A549 (cell line): Measurements from ENCODE around the gene SLC22A16. TPM values are rescaled to one million over a fixed set of nuclear protein-coding genes. Genes with fewer than 3 reads are reported as not detected.

ENCODE experiments used
- ATAC-seq, 2 experiments: fragments of 200-7000 bp in 1 of 2; fragments of >200 bp in 1 of 2; cut with Nextera tagmentation in 1 of 2; cut with Tn5 transposase in 1 of 2; 3 replicates each; pipeline versions ENCODE4 v1.8.0 to v1.9.1; 2018 to 2020; ENCODE audit warnings: mild to moderate bottlenecking in 1 of 2, moderate library complexity in 1 of 2
- CTCF ChIA-PET: fragments of 300-600 bp; sonication (Branson Sonifier 250); formaldehyde crosslinking; extraction: SDS; loops from one replicate; lab custom pipeline; 2021; ENCODE audit warnings: antibody characterized with exemption, inconsistent platforms; lab: Yijun Ruan, JAX
- POLR2A ChIA-PET: fragments of 350-600 bp; formaldehyde crosslinking; extraction: SDS; loops from one replicate; lab custom pipeline; 2021; ENCODE audit warnings: antibody characterized with exemption, inconsistent platforms; lab: Yijun Ruan, JAX
- DNase-seq, 2 experiments: peaks; one replicate each; pipeline versions ENCODE4 v3.0.0 to v3.0.0-alpha.2; 2011 to 2016; ENCODE audit warnings: low read depth in 1 of 2, low spot score in 1 of 2
- FAIRE-seq: peaks from 2 replicates; lab custom pipeline; 2011; peaks lifted over from hg19 to GRCh38; lab: Jason Lieb, UNC
- H3K27ac ChIP-seq, 2 experiments: fragments of >200 bp; sonication (Bioruptor Twin); formaldehyde crosslinking; 3 replicates each; pipeline ENCODE4 v1.5.1; 2016 to 2017
- H3K4me1 ChIP-seq: fragments of >200 bp; sonication (Bioruptor Twin); formaldehyde crosslinking; 3 replicates; pipeline ENCODE4 v1.6.1; 2016
- H3K4me2 ChIP-seq: fragments of >200 bp; sonication (Bioruptor Twin); formaldehyde crosslinking; 3 replicates; pipeline ENCODE4 v1.6.1; 2016
- H3K4me3 ChIP-seq: fragments of >200 bp; sonication (Bioruptor Twin); formaldehyde crosslinking; 3 replicates; pipeline ENCODE4 v1.5.1; 2016
- H3K9me3 ChIP-seq: fragments of >200 bp; sonication (Bioruptor Twin); formaldehyde crosslinking; 3 replicates; pipeline ENCODE4 v1.6.1; 2016
- BHLHE40 ChIP-seq: IDR thresholded peaks from 2 replicates; pipeline ENCODE4 v1.6.1; 2012; ENCODE audit warnings: low read depth, low read length, inconsistent platforms
- CBX2 ChIP-seq: fragments of 200-600 bp; sonication (generic); IDR thresholded peaks from 2 replicates; pipeline ENCODE4 v1.6.1; 2016; ENCODE audit warnings: low read depth, mild to moderate bottlenecking, borderline replicate concordance
- CBX8 ChIP-seq: fragments of 200-600 bp; sonication (generic); IDR thresholded peaks from 2 replicates; pipeline ENCODE4 v1.6.1; 2016
- CEBPB ChIP-seq, 2 experiments: fragments of >200 bp in 1 of 2; sonication (Bioruptor Twin) in 1 of 2; formaldehyde crosslinking in 1 of 2; IDR thresholded peaks; 2 replicates each; pipeline ENCODE4 v1.6.1; 2012 to 2016
- CHD2 ChIP-seq: fragments of 150-350 bp; IDR thresholded peaks from 2 replicates; pipeline ENCODE4 v1.6.1; 2014; ENCODE audit warnings: low read length; ENCODE audit not compliant: partially characterized antibody
- CHD4 ChIP-seq: fragments of 200-600 bp; sonication (generic); IDR thresholded peaks from 2 replicates; pipeline ENCODE4 v1.6.1; 2016; ENCODE audit warnings: antibody characterized with exemption, mild to moderate bottlenecking, borderline replicate concordance
- EHF ChIP-seq: fragments of 250-450 bp; sonication (Bioruptor Pico); IDR thresholded peaks from 2 replicates; pipeline ENCODE4 v1.5.0; 2020; ENCODE audit warnings: mild to moderate bottlenecking
- EHMT2 ChIP-seq: fragments of 200-600 bp; sonication (generic); IDR thresholded peaks from 2 replicates; pipeline ENCODE4 v1.6.1; 2016; ENCODE audit warnings: antibody characterized with exemption, low read depth, mild to moderate bottlenecking, moderate library complexity
- EP300 ChIP-seq, 2 experiments: fragments of >200 bp; sonication (Bioruptor Twin); formaldehyde crosslinking; IDR thresholded peaks; 2 replicates in 1 of 2; 3 replicates in 1 of 2; pipeline ENCODE4 v1.6.1; 2016 to 2017
- ESRRA ChIP-seq: fragments of 150-350 bp; IDR thresholded peaks from 2 replicates; pipeline ENCODE4 v1.6.1; 2014; ENCODE audit warnings: mild to moderate bottlenecking, low read length, borderline replicate concordance
- FOSB ChIP-seq: fragments of 250-450 bp; sonication (Bioruptor Pico); IDR thresholded peaks from 2 replicates; pipeline ENCODE4 v1.5.0; 2020; ENCODE audit warnings: mild to moderate bottlenecking, moderate library complexity
- FOSL2 ChIP-seq, 2 experiments: fragments of 450-650 bp in 1 of 2; fragments of >200 bp in 1 of 2; sonication (Bioruptor Twin) in 1 of 2; formaldehyde crosslinking; IDR thresholded peaks; 2 replicates each; pipeline versions ENCODE4 v1.5.0 to v1.6.1; 2016 to 2020; ENCODE audit warnings: mild to moderate bottlenecking in 1 of 2, moderate library complexity in 1 of 2
- FOXS1 ChIP-seq: fragments of 250-450 bp; sonication (Bioruptor Pico); IDR thresholded peaks from 2 replicates; pipeline ENCODE4 v1.5.0; 2020; ENCODE audit warnings: mild to moderate bottlenecking, moderate library complexity
- HOXA7 ChIP-seq: fragments of 250-450 bp; sonication (Bioruptor Pico); IDR thresholded peaks from 2 replicates; pipeline ENCODE4 v1.5.0; 2020; ENCODE audit warnings: mild to moderate bottlenecking, moderate library complexity
- KDM1A ChIP-seq: fragments of 200-600 bp; sonication (generic); IDR thresholded peaks from 2 replicates; pipeline ENCODE4 v1.6.1; 2016; ENCODE audit warnings: low read depth, mild to moderate bottlenecking
- MYC ChIP-seq: IDR thresholded peaks from 2 replicates; pipeline ENCODE4 v1.6.1; 2012; ENCODE audit warnings: mild to moderate bottlenecking, inconsistent platforms, low read length, improper control_type of control experiment, borderline replicate concordance
- NPAS2 ChIP-seq: fragments of 250-450 bp; sonication (Bioruptor Pico); IDR thresholded peaks from 2 replicates; pipeline ENCODE4 v1.8.0; 2022; ENCODE audit warnings: mild to moderate bottlenecking, moderate library complexity, borderline replicate concordance
- PHF8 ChIP-seq: fragments of 200-600 bp; sonication (generic); IDR thresholded peaks from 2 replicates; pipeline ENCODE4 v1.6.1; 2016; ENCODE audit warnings: low read depth, mild to moderate bottlenecking, antibody characterized with exemption, moderate library complexity, borderline replicate concordance
- POLR2A ChIP-seq: IDR thresholded peaks from 2 replicates; pipeline ENCODE4 v1.6.1; 2012; ENCODE audit warnings: mild to moderate bottlenecking, low read length
- RARB ChIP-seq: fragments of 250-450 bp; sonication (Bioruptor Pico); IDR thresholded peaks from 2 replicates; pipeline ENCODE4 v1.8.0; 2021; ENCODE audit warnings: mild to moderate bottlenecking, moderate library complexity
- RCOR1 ChIP-seq: fragments of 150-350 bp; IDR thresholded peaks from 2 replicates; pipeline ENCODE4 v1.6.1; 2014; ENCODE audit warnings: antibody characterized with exemption, low read length, low read depth
- RFX5 ChIP-seq: fragments of 450-650 bp; IDR thresholded peaks from 2 replicates; pipeline ENCODE4 v1.7.1; 2014; ENCODE audit warnings: antibody characterized with exemption, mild to moderate bottlenecking, moderate library complexity
- SREBF2 ChIP-seq: fragments of 450-650 bp; IDR thresholded peaks from 2 replicates; pipeline ENCODE4 v1.6.1; 2014; ENCODE audit warnings: mild to moderate bottlenecking, moderate library complexity
- TFCP2L1 ChIP-seq: fragments of 250-450 bp; sonication (Bioruptor Pico); IDR thresholded peaks from 2 replicates; pipeline ENCODE4 v1.5.0; 2021; ENCODE audit warnings: mild to moderate bottlenecking
- ZC3H11A ChIP-seq: fragments of 450-650 bp; IDR thresholded peaks from 2 replicates; pipeline ENCODE4 v1.6.1; 2014; ENCODE audit warnings: antibody characterized with exemption, mild to moderate bottlenecking
- ZFP36 ChIP-seq: fragments of 450-650 bp; IDR thresholded peaks from 2 replicates; pipeline ENCODE4 v1.6.1; 2014; ENCODE audit warnings: borderline replicate concordance; ENCODE audit not compliant: partially characterized antibody
- ZNF302 ChIP-seq: fragments of 250-450 bp; sonication (Bioruptor Pico); IDR thresholded peaks from 2 replicates; pipeline ENCODE4 v1.9.0; 2021; ENCODE audit warnings: inconsistent platforms, mild to moderate bottlenecking, moderate library complexity
- WGBS: methylation state at CpG from one replicate; pipeline ENCODE4 v1.1.6; 2017; ENCODE audit errors: missing lambda C conversion rate; 5-methylcytosine and 5-hydroxymethylcytosine counted together
- polyA plus RNA-seq, 4 experiments: library from polyadenylated mRNA; depleted of rRNA in 3 of 4; stranded (reverse); fragments of >200 nt; fragmentation: RNase III in 1 of 4; extraction: RNeasy Plus Mini Kit Qiagen cat#74134 plus additional on column Dnase treatment in 1 of 4; gene quantifications; 2 replicates in 3 of 4; 3 replicates in 1 of 4; pipeline ENCODE4 v1.2.3, GENCODE V29; 2011 to 2017
- TF ChIP-seq, protein P1 (sequence below): IDR thresholded peaks from 2 replicates; pipeline ENCODE4 v1.6.1; 2012
- TF ChIP-seq, protein P2 (sequence below): fragments of 250-450 bp; sonication (Bioruptor Pico); IDR thresholded peaks from 2 replicates; pipeline ENCODE4 v1.5.0; 2020; ENCODE audit warnings: low read depth, mild to moderate bottlenecking, moderate library complexity
- TF ChIP-seq, protein P3 (sequence below): fragments of >200 bp; sonication (Bioruptor Twin); formaldehyde crosslinking; IDR thresholded peaks from 3 replicates; pipeline ENCODE4 v1.6.1; 2016

Gene SLC22A16
- polyA plus RNA-seq, 2 of the 4 experiments (the other 2 are of a cell fraction): not detected

DNA sequence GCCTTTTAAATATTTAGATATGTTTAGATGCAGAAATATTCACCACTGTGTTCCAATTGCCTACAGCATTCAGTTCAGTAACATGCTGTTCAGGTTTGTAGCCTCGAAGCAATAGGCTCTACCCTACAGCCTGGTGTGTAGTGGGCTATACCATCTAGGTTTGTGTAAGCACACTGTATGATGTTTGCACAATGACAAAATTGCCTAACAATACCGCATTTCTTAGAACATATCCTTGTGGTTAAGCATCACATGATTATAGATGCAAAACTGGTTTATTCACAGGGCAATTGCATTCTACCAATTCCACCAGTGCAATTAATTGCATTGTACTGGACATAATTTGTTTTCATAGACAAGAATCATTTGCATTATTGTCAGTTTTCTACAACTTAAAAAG lies 7.9 kb upstream of the SLC22A16 start:
- ChIA-PET CTCF (interaction anchor here (0.6 to 1.3 kb wide), 4 partner anchors 8 to 782 kb away, joined by 3 to 4 read pairs (median 3); no protein-coding TSS in a partner anchor), POLR2A (no interaction called here)
- Histone ChIP-seq H3K4me2 (no peak overlapping the region), H3K27ac (no peak overlapping the region), H3K4me1 (no peaks in the 10 kb centered on the region), H3K4me3 (no peak overlapping the region), H3K9me3 (no peaks in the 10 kb centered on the region)
- no peak for TF ChIP-seq EP300 (IDR thresholded peaks at IDR 0.05)
- no peak for TF ChIP-seq POLR2A
- TF ChIP-seq FOSL2 (IDR thresholded peaks at IDR 0.05): no peak
- TF ChIP-seq FOSL2 (CRISPR knock-in tag; IDR thresholded peaks at IDR 0.05): no peak
- WGBS: 30% methylated on average over 2 of the region's 2 CpGs
- FAIRE-seq (no peak), ATAC-seq (no peak), DNase-seq (no peak)

DNA sequence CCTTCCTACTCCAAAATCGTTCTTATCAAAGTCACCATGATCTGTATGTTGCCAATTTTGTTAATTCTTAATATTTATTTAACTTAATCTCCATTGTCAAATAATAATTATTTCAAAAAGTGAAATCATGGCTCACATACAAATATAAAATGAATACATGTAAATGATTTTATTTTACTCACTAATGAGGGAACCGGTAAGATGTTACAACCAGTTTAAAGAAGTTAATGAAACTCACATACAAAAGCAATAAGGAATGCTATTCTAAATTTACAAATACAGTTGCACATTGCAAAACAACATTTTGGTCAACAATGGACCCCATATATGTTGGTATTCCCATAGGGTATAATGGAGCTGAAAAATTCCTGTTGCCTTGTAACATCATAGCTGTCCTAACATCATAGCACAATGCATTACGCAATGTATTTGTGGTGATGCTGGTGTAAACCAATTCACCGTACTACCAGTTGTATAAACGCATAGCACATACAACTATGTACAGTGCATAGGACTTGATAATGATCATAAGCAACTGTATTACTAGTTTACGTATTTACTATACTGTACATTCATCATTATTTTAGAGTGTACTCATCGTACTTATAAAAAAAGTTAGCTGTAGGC lies 6.5 kb upstream of the SLC22A16 start:
- CTCF ChIA-PET: interaction anchor here (1.0 to 1.3 kb wide), 3 partner anchors 10 to 374 kb away, joined by 4 read pairs; no protein-coding TSS in a partner anchor
- H3K4me3 ChIP-seq: no peak overlapping the region
- WGBS: 78% methylated on average over 7 of the region's 7 CpGs
- POLR2A ChIA-PET: no interaction called here
- H3K27ac ChIP-seq: no peak overlapping the region
- ATAC-seq (no peak), DNase-seq (no peak), FAIRE-seq (no peak)
- no peaks in the 10 kb centered on the region for H3K4me1 ChIP-seq
- H3K4me2 ChIP-seq: no peak overlapping the region
- no peak for TF ChIP-seq CBX8
- TF ChIP-seq EP300 (IDR thresholded peaks at IDR 0.05): no peak
- no peak for TF ChIP-seq PHF8
- TF ChIP-seq, protein P1, sequence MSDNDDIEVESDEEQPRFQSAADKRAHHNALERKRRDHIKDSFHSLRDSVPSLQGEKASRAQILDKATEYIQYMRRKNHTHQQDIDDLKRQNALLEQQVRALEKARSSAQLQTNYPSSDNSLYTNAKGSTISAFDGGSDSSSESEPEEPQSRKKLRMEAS: no peak
- no peak for TF ChIP-seq POLR2A
- TF ChIP-seq FOSB (CRISPR knock-in tag): no peak
- 0 out of 4 replicates have a peak, but pooled peaks of 1 of the 2 experiments have one; percentile 12 for TF ChIP-seq CEBPB (IDR thresholded peaks at IDR 0.05)
- H3K9me3 ChIP-seq: no peaks in the 10 kb centered on the region

DNA sequence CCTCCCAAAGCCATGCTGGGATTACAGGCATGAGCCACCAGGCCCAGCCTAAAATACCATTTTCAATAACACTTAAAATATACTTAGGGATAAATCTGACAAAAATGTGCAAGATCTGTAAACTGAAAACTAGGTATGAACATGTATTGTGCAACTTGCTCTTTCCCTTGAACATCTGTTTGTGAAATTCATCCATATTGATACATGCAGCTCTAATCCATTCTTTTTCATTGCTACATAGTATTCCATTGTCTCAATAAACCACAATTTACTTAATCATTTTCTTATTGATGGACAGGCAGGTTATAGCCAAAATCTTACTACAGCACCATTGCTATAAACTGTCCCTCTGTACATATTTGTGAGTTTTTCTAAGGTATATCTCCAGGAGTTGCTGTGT lies 4.7 kb upstream of the SLC22A16 start:
- ChIA-PET POLR2A (no interaction called here), CTCF (no interaction called here)
- no peaks in the 10 kb centered on the region for H3K4me1 ChIP-seq
- no peak overlapping the region for H3K4me2 ChIP-seq
- H3K4me3 ChIP-seq: no peak overlapping the region
- H3K9me3 ChIP-seq: no peaks in the 10 kb centered on the region
- ATAC-seq (no peak), DNase-seq (no peak), FAIRE-seq (no peak)
- TF ChIP-seq, protein P2, sequence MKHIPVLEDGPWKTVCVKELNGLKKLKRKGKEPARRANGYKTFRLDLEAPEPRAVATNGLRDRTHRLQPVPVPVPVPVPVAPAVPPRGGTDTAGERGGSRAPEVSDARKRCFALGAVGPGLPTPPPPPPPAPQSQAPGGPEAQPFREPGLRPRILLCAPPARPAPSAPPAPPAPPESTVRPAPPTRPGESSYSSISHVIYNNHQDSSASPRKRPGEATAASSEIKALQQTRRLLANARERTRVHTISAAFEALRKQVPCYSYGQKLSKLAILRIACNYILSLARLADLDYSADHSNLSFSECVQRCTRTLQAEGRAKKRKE (CRISPR knock-in tag): no peak
- TF ChIP-seq RCOR1 (no peak), SREBF2 (no peak), CHD2 (no peak), EHF (CRISPR knock-in tag) (no peak), KDM1A (no peak), CBX2 (no peak), POLR2A (no peak), ESRRA (no peak), BHLHE40 (no peak), RARB (no peak), EHMT2 (no peak), NPAS2 (no peak), ZC3H11A (no peak)
- no peak overlapping the region for H3K27ac ChIP-seq

DNA sequence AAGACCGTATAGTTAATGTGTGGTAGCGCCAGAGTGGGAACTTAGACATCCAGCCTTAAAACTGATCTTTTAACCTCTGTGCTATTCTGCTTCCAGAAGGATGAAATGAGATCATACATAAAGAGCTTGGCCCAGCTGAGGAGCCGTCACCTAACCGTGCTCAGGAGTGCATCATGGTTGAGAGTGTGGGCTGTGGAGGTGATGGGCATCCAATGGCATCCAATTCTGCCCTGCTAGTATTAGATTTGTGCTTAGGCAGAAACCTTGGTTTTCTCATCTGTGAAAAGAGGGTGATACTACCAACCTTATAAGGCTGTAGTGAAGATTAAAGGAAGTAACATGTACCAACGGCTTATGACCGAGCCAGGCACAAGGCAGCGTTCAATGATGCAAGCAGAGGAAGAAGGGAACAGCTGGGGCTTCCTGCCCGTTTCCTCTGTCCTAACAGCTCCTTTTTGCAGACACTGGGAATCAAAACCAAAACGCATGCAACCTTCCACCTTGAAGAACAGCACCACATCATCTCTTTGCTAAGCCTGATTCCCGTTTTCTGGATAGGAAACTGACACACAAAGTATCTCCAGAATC lies 1.3 kb downstream of the SLC22A16 start:
- ATAC-seq (no peak), DNase-seq (no peak), FAIRE-seq (no peak)
- WGBS: 58% methylated on average over 10 of the region's 10 CpGs
- no peak overlapping the region for H3K27ac ChIP-seq
- ChIA-PET POLR2A (no interaction called here), CTCF (no interaction called here)
- H3K4me2 ChIP-seq: no peak overlapping the region
- no peaks in the 10 kb centered on the region for H3K9me3 ChIP-seq
- no peak overlapping the region for H3K4me3 ChIP-seq
- no peaks in the 10 kb centered on the region for H3K4me1 ChIP-seq
- no peak for TF ChIP-seq POLR2A
- TF ChIP-seq TFCP2L1 (CRISPR knock-in tag): no peak
- no peak for TF ChIP-seq FOSL2 (IDR thresholded peaks at IDR 0.05)
- TF ChIP-seq FOSL2 (CRISPR knock-in tag; IDR thresholded peaks at IDR 0.05): no peak
- TF ChIP-seq ESRRA: no peak
- TF ChIP-seq FOXS1 (CRISPR knock-in tag): no peak
- no peak for TF ChIP-seq CHD4
- no peak for TF ChIP-seq ZFP36
- TF ChIP-seq RFX5: no peak
- TF ChIP-seq ZC3H11A: no peak
- no peak for TF ChIP-seq MYC
- TF ChIP-seq HOXA7 (CRISPR knock-in tag): no peak
- TF ChIP-seq, protein P3, sequence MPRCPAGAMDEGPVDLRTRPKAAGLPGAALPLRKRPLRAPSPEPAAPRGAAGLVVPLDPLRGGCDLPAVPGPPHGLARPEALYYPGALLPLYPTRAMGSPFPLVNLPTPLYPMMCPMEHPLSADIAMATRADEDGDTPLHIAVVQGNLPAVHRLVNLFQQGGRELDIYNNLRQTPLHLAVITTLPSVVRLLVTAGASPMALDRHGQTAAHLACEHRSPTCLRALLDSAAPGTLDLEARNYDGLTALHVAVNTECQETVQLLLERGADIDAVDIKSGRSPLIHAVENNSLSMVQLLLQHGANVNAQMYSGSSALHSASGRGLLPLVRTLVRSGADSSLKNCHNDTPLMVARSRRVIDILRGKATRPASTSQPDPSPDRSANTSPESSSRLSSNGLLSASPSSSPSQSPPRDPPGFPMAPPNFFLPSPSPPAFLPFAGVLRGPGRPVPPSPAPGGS: no peak
- TF ChIP-seq ZNF302: no peak
- no peak for TF ChIP-seq EHMT2
